Fibroblast of mammary gland (primary cell): ENCODE measurements around the gene RAI14.

ENCODE experiments used
- DNase-seq: peaks from one replicate; pipeline ENCODE4 v3.0.0-alpha.2; 2010; ENCODE audit warnings: low read depth
- H3K4me3 ChIP-seq: 2 replicates; pipeline ENCODE4 v1.5.1; 2011; ENCODE audit warnings: low read depth, mild to moderate bottlenecking, low read length, moderate library complexity; ENCODE audit not compliant: control insufficient read depth
- TF ChIP-seq, protein P1 (sequence below): conservative IDR thresholded peaks from 2 replicates; pipeline ENCODE4 v1.5.1; 2011; ENCODE audit warnings: low read depth, low read length, inconsistent platforms; ENCODE audit not compliant: control insufficient read depth, insufficient read depth

RAI14 gene

DNA sequence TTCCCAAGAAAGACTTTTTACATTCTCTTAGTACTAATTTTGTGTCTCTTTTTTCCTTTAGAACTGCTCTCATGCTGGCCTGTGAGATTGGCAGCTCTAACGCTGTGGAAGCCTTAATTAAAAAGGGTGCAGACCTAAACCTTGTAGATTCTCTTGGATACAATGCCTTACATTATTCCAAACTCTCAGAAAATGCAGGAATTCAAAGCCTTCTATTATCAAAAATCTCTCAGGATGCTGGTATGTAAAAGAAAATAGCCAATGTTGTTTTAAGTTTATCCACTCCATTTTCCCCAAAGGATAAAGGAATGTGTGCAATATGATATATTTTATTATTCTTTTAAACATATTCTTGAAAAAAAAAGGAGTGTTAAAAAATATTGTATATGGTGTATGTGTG lies 155.6 kb downstream of the RAI14 start:
- TF ChIP-seq, protein P1, sequence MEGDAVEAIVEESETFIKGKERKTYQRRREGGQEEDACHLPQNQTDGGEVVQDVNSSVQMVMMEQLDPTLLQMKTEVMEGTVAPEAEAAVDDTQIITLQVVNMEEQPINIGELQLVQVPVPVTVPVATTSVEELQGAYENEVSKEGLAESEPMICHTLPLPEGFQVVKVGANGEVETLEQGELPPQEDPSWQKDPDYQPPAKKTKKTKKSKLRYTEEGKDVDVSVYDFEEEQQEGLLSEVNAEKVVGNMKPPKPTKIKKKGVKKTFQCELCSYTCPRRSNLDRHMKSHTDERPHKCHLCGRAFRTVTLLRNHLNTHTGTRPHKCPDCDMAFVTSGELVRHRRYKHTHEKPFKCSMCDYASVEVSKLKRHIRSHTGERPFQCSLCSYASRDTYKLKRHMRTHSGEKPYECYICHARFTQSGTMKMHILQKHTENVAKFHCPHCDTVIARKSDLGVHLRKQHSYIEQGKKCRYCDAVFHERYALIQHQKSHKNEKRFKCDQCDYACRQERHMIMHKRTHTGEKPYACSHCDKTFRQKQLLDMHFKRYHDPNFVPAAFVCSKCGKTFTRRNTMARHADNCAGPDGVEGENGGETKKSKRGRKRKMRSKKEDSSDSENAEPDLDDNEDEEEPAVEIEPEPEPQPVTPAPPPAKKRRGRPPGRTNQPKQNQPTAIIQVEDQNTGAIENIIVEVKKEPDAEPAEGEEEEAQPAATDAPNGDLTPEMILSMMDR: no peak
- H3K4me3 ChIP-seq: no peak overlapping the region
- DNase-seq: no peak

DNA sequence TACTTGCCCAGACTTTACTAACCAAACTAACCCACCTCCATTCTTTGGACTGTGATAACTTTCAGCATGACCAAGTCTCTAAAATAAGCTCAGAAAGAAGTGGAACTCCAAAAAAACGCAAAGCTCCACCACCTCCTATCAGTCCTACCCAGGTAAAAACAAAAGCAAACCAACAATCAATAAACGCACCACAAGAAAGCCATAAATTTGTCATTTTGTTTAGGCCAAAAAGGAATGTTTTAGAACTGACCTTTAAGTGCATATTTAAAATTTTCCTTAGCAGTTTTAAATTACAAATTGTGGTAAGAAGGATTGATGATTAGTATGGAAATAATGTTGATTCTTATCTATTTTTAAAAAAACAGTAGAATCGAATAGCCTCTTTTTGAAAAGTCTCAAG lies 157.4 kb downstream of the RAI14 start:
- DNase-seq: no peak
- TF ChIP-seq, protein P1: no peak
- H3K4me3 ChIP-seq: no peak overlapping the region

DNA sequence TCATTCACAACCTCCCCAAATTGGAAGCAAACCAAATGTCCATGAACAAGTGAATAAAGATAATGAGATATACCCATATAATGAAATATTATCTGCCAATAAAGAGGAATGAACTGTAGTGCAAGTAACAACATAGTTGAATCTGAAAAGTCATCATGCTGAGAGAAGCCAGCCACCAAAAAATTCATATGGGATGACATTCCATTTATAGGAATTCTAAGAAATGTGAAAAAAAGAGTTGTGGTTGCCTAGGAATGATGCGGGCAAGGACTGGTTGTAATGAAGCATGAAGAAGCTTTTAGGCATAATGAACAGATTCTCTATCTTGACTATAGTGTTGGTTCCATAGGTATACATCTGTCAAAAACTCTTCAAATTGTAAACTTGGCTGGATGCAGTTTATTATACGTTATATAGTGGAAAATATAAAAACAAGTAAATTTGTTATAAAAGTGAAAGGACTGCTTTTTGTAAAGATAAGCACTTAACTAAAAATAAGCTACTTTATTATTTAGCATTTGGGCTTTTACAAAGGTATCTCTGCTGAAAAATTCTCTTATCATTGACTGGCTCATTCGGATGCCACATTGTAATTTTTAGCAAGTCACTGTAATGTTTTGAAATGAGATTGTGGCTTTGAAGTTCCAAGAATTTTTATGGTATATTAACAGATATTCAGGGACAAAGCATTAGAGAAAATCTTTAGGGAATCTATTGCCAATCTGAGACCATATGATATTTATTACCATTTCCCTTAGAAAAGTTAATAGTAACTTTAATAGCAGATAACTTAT lies 161.6 kb downstream of the RAI14 start:
- no peak for DNase-seq
- TF ChIP-seq, protein P1: no peak

DNA sequence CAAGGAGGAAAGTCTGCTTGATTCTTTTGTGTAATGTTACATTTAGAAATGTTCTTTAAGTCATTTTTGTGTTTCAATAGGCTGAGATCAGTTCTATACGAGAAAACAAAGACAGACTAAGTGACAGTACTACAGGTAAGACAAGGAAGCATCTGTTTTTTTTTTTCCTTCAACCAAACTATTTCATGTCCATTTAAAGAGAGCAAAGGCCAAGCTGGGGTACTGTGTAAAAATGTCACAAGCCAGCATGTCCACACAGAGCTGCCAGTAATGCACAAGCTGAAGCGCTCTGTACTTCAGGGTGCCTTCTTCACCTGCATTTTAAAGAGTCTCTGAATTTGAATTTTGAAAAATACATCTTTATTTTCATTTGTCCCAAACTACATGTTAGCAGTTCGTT lies 162.6 kb downstream of the RAI14 start:
- TF ChIP-seq, protein P1: no peak
- H3K4me3 ChIP-seq: no peak overlapping the region
- no peak for DNase-seq

More for the DNA sequence above, 161.6 kb downstream of the RAI14 start:
- no peak overlapping the region for H3K4me3 ChIP-seq

DNA sequence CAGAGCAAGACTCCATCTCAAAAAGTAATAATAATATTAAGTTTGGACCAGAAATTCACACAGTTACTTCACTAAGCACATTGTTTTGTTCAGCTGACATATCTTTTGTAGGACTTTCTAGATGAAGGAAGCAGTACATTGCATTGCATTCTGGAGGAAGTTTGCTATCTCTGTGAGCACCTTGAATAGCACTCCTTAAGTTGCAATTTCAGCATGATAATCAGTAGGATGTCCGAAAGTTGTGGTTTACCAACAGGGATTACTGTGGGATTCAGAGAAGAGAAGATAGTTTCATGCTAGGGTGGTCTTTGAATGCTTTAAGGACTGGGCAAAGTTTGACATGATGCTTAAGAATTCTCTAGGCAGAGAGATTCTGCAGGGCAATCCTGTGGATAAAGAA lies 164.5 kb downstream of the RAI14 start:
- TF ChIP-seq, protein P1: no peak
- H3K4me3 ChIP-seq: no peak overlapping the region
- DNase-seq: no peak

GRCh38 chr5:34822956-34823715 lies 167.0 kb downstream of the RAI14 start:
- TF ChIP-seq, protein P1: no peak
- DNase-seq: no peak
- H3K4me3 ChIP-seq: no peak overlapping the region
